ENCODE data around the gene LCE6A.
A peak's percentile ranks its signal among the peaks of the same experiment; 100 is the strongest.

Gene LCE6A

GRCh38 chr1:152860129-152860528 is 17.5 kb downstream of the LCE6A start:
- TF ChIP-seq POLR2A (IDR thresholded peaks at IDR 0.05; ENCODE audit: low read length) (no peak), GATA1 (IDR thresholded peaks at IDR 0.05; ENCODE audit: low read depth, low read length) (no peak)

GRCh38 chr1:152861374-152861773 is 18.7 kb downstream of the LCE6A start:
- DNase-seq: no peak
- TF ChIP-seq POLR2A (IDR thresholded peaks at IDR 0.05; ENCODE audit: low read length) (no peak), GATA1 (IDR thresholded peaks at IDR 0.05; ENCODE audit: low read depth, low read length) (no peak)

More at GRCh38 chr1:152860129-152860528, 17.5 kb downstream of the LCE6A start:
- DNase-seq: no peak

- DNase-seq: no peak
- no peak for TF ChIP-seq GATA1 (IDR thresholded peaks at IDR 0.05; ENCODE audit: low read depth, low read length)
- TF ChIP-seq POLR2A (IDR thresholded peaks at IDR 0.05; ENCODE audit: low read length): no peak
Observed at GRCh38 chr1:152864443-152864842, 21.8 kb downstream of the LCE6A start.

- no peak for DNase-seq
- TF ChIP-seq GATA1 (IDR thresholded peaks at IDR 0.05; ENCODE audit: low read depth, low read length) (no peak), POLR2A (IDR thresholded peaks at IDR 0.05; ENCODE audit: low read length) (no peak)
Observed at GRCh38 chr1:152866321-152866720, 23.7 kb downstream of the LCE6A start.

GRCh38 chr1:152869808-152870419 is 27.3 kb downstream of the LCE6A start:
- peak; percentile 58 to 77 for DNase-seq
- no peak for TF ChIP-seq POLR2A (IDR thresholded peaks at IDR 0.05; ENCODE audit: low read length)
- TF ChIP-seq GATA1 (IDR thresholded peaks at IDR 0.05; ENCODE audit: low read depth, low read length): no peak

GRCh38 chr1:152870831-152871730 is 28.4 kb downstream of the LCE6A start:
- DNase-seq: peak; percentile 35 to 47
- no peak for TF ChIP-seq POLR2A (IDR thresholded peaks at IDR 0.05; ENCODE audit: low read length)
- TF ChIP-seq GATA1 (IDR thresholded peaks at IDR 0.05; ENCODE audit: low read depth, low read length): no peak

- TF ChIP-seq GATA1 (IDR thresholded peaks at IDR 0.05; ENCODE audit: low read depth, low read length) (no peak), POLR2A (IDR thresholded peaks at IDR 0.05; ENCODE audit: low read length) (no peak)
- no peak for DNase-seq
Observed at GRCh38 chr1:152871731-152872126, 29.1 kb downstream of the LCE6A start.

- no peak for DNase-seq
- TF ChIP-seq GATA1 (IDR thresholded peaks at IDR 0.05; ENCODE audit: low read depth, low read length): no peak
- TF ChIP-seq POLR2A (IDR thresholded peaks at IDR 0.05; ENCODE audit: low read length): no peak
Observed at GRCh38 chr1:152873495-152873894, 30.8 kb downstream of the LCE6A start.

GRCh38 chr1:152876827-152877226 is 34.2 kb downstream of the LCE6A start:
- TF ChIP-seq POLR2A (IDR thresholded peaks at IDR 0.05; ENCODE audit: low read length) (no peak), GATA1 (IDR thresholded peaks at IDR 0.05; ENCODE audit: low read depth, low read length) (no peak)
- DNase-seq: no peak

GRCh38 chr1:152878042-152878441 is 35.4 kb downstream of the LCE6A start, which contains the start of gene SMCP:
SMCP (plus strand) TSS chr1:152878322; CDS start chr1:152884423, 6,101 bp downstream.
- DNase-seq: peak; percentile 28 to 50
- no peak for TF ChIP-seq POLR2A (IDR thresholded peaks at IDR 0.05; ENCODE audit: low read length)
- no peak for TF ChIP-seq GATA1 (IDR thresholded peaks at IDR 0.05; ENCODE audit: low read depth, low read length)

GRCh38 chr1:152879559-152880198 is 37.0 kb downstream of the LCE6A start:
- no peak for DNase-seq
- TF ChIP-seq POLR2A (IDR thresholded peaks at IDR 0.05; ENCODE audit: low read length) (no peak), GATA1 (IDR thresholded peaks at IDR 0.05; ENCODE audit: low read depth, low read length) (no peak)

GRCh38 chr1:152880316-152880715 is 37.7 kb downstream of the LCE6A start:
- TF ChIP-seq GATA1 (IDR thresholded peaks at IDR 0.05; ENCODE audit: low read depth, low read length) (no peak), POLR2A (IDR thresholded peaks at IDR 0.05; ENCODE audit: low read length) (no peak)
- DNase-seq: no peak

GRCh38 chr1:152880907-152881306 is 38.3 kb downstream of the LCE6A start:
- no peak for DNase-seq

GRCh38 chr1:152884085-152884484 is 41.4 kb downstream of the LCE6A start:
- TF ChIP-seq GATA1 (IDR thresholded peaks at IDR 0.05; ENCODE audit: low read depth, low read length) (no peak), POLR2A (IDR thresholded peaks at IDR 0.05; ENCODE audit: low read length) (no peak)
- DNase-seq: no peak

More at GRCh38 chr1:152880907-152881306, 38.3 kb downstream of the LCE6A start:
- TF ChIP-seq POLR2A (IDR thresholded peaks at IDR 0.05; ENCODE audit: low read length) (no peak), GATA1 (IDR thresholded peaks at IDR 0.05; ENCODE audit: low read depth, low read length) (no peak)
